Measurements from ENCODE around the gene EPN2. TPM values are rescaled to one million over a fixed set of nuclear protein-coding genes. Genes with fewer than 3 reads are reported as not detected.

Gene EPN2
- polyA plus RNA-seq, 1 of the 3 experiments (the other 2 are of a cell fraction) = 38.9 TPM

- Histone ChIP-seq H2AFZ (ENCODE audit: low read depth) (no peak overlapping the region), H3K27ac (ENCODE audit: low read depth in 2 of 2, low read length in 1 of 2) (no peak overlapping the region), H4K20me1 (ENCODE audit: insufficient read depth) (0 out of 2 replicates have a peak, but pooled peaks cover 8% of the 10 kb centered on the region), H3K4me2 (peak overlapping the region; percentile 55), H3K9me2 (no peaks in the 10 kb centered on the region), H3K4me3 (ENCODE audit: low read depth in 2 of 2, low read length in 1 of 2) (no peak overlapping the region), H3K4me1 (ENCODE audit: control insufficient read depth in 1 of 2, insufficient read depth in 2 of 2, low read depth in 1 of 2, low read length in 1 of 2) (peaks cover 6 to 10% of the 10 kb centered on the region in 2 experiments; a peak in 2 of 4 replicates), H3K36me3 (replicated peaks in 1 of 2; ENCODE audit: control insufficient read depth in 1 of 2, insufficient read depth in 2 of 2, low read length in 1 of 2) (peaks cover 0 to 3% of the 10 kb centered on the region in 2 experiments), H3F3A (replicated peaks; ENCODE audit: insufficient read depth) (no peaks in the 10 kb centered on the region), H3K79me2 (ENCODE audit: insufficient read depth) (peaks cover 23% of the 10 kb centered on the region; the same call in 1 of the 2 replicates), H3K9ac (no peak overlapping the region), H3K9me3 (no peaks in the 10 kb centered on the region), H3K27me3 (ENCODE audit: insufficient read depth) (no peaks in the 10 kb centered on the region)
- POLR2A ChIA-PET = no interaction called here
- CTCF ChIA-PET = interaction anchor here (0.7 to 1.6 kb wide), 2 partner anchors 14 to 47 kb away, joined by 3 to 4 read pairs; no protein-coding TSS in a partner anchor
- DNase-seq = no peak
- WGBS (ENCODE audit: low lambda C conversion rate) = 83% methylated on average over 7 of the region's 7 CpGs
- TF ChIP-seq NRF1 (IDR thresholded peaks at IDR 0.05; ENCODE audit: low read depth, low read length) (no peak), CHD2 (IDR thresholded peaks at IDR 0.05; ENCODE audit: low read length, partially characterized antibody) (no peak), SMC3 (IDR thresholded peaks at IDR 0.05; ENCODE audit: low read depth, low read length) (no peak), FOXM1 (IDR thresholded peaks at IDR 0.05; ENCODE audit: low read depth) (no peak), ELF1 (IDR thresholded peaks at IDR 0.05) (no peak; the same call in 1 of the 2 replicates), GATA2 (CRISPR knock-in tag; IDR thresholded peaks at IDR 0.05) (no peak)
- TF ChIP-seq, protein P1, sequence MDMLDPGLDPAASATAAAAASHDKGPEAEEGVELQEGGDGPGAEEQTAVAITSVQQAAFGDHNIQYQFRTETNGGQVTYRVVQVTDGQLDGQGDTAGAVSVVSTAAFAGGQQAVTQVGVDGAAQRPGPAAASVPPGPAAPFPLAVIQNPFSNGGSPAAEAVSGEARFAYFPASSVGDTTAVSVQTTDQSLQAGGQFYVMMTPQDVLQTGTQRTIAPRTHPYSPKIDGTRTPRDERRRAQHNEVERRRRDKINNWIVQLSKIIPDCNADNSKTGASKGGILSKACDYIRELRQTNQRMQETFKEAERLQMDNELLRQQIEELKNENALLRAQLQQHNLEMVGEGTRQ (IDR thresholded peaks at IDR 0.05; ENCODE audit: borderline replicate concordance, low read depth, low read length) = no peak
- TF ChIP-seq, protein P2, sequence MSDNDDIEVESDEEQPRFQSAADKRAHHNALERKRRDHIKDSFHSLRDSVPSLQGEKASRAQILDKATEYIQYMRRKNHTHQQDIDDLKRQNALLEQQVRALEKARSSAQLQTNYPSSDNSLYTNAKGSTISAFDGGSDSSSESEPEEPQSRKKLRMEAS (IDR thresholded peaks at IDR 0.05; ENCODE audit: low read depth) = no peak
These were observed 67.0 kb downstream of the EPN2 start for GRCh38 chr17:19304209-19304608.

DNA sequence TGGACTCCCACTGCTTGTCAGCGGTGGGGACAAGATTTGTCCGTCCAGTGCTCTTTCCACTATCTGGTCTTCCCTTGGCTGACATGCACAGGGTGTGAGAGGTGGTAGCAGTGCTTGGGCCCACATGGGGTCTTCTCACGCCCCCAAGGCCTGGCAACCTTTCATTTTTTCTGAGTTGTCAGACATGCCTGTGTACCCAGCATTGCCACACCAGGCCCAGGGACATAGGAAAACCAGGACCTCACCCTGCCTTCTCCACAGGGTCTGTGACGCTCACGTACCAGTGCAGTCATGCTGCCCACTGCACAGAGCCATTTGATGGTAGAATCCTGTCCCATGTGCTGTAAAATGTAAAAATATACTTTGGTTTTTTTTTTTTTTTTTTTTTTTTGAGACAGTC lies 67.6 kb downstream of the EPN2 start:
- CTCF ChIA-PET = interaction anchor here (1.6 kb wide), 1 partner anchor 15 kb away, joined by 4 read pairs; no protein-coding TSS in a partner anchor
- DNase-seq = no peak
- Histone ChIP-seq H3K79me2 (ENCODE audit: insufficient read depth) (peaks cover 18% of the 10 kb centered on the region; the same call in 1 of the 2 replicates), H2AFZ (ENCODE audit: low read depth) (no peak overlapping the region), H3F3A (replicated peaks; ENCODE audit: insufficient read depth) (no peaks in the 10 kb centered on the region), H3K27ac (ENCODE audit: low read depth in 2 of 2, low read length in 1 of 2) (no peak overlapping the region), H3K4me2 (no peak overlapping the region), H4K20me1 (ENCODE audit: insufficient read depth) (0 out of 2 replicates have a peak, but pooled peaks cover 7% of the 10 kb centered on the region), H3K9me3 (no peaks in the 10 kb centered on the region), H3K9ac (no peak overlapping the region), H3K4me1 (ENCODE audit: control insufficient read depth in 1 of 2, insufficient read depth in 2 of 2, low read depth in 1 of 2, low read length in 1 of 2) (peaks cover 6 to 13% of the 10 kb centered on the region in 2 experiments; a peak in 2 of 4 replicates), H3K9me2 (no peaks in the 10 kb centered on the region), H3K27me3 (ENCODE audit: insufficient read depth) (no peaks in the 10 kb centered on the region), H3K4me3 (ENCODE audit: low read depth in 2 of 2, low read length in 1 of 2) (no peak overlapping the region), H3K36me3 (replicated peaks in 1 of 2; ENCODE audit: control insufficient read depth in 1 of 2, insufficient read depth in 2 of 2, low read length in 1 of 2) (peaks cover 0 to 5% of the 10 kb centered on the region in 2 experiments)
- 93% methylated on average over 5 of the region's 5 CpGs for WGBS (ENCODE audit: low lambda C conversion rate)
- POLR2A ChIA-PET = no interaction called here
- no peak for TF ChIP-seq EZH2phosphoT487 (IDR thresholded peaks at IDR 0.05; ENCODE audit: borderline replicate concordance, low read depth)
- no peak for TF ChIP-seq RAD21 (IDR thresholded peaks at IDR 0.05; ENCODE audit: low read length)
- no peak for TF ChIP-seq GATA2 (CRISPR knock-in tag; IDR thresholded peaks at IDR 0.05)
- TF ChIP-seq MXI1 (IDR thresholded peaks at IDR 0.05; ENCODE audit: low read depth, low read length) = no peak
- no peak for TF ChIP-seq CTCF (IDR thresholded peaks at IDR 0.05)
- no peak for TF ChIP-seq RFX5 (IDR thresholded peaks at IDR 0.05; ENCODE audit: low read length)
- TF ChIP-seq, protein P3, sequence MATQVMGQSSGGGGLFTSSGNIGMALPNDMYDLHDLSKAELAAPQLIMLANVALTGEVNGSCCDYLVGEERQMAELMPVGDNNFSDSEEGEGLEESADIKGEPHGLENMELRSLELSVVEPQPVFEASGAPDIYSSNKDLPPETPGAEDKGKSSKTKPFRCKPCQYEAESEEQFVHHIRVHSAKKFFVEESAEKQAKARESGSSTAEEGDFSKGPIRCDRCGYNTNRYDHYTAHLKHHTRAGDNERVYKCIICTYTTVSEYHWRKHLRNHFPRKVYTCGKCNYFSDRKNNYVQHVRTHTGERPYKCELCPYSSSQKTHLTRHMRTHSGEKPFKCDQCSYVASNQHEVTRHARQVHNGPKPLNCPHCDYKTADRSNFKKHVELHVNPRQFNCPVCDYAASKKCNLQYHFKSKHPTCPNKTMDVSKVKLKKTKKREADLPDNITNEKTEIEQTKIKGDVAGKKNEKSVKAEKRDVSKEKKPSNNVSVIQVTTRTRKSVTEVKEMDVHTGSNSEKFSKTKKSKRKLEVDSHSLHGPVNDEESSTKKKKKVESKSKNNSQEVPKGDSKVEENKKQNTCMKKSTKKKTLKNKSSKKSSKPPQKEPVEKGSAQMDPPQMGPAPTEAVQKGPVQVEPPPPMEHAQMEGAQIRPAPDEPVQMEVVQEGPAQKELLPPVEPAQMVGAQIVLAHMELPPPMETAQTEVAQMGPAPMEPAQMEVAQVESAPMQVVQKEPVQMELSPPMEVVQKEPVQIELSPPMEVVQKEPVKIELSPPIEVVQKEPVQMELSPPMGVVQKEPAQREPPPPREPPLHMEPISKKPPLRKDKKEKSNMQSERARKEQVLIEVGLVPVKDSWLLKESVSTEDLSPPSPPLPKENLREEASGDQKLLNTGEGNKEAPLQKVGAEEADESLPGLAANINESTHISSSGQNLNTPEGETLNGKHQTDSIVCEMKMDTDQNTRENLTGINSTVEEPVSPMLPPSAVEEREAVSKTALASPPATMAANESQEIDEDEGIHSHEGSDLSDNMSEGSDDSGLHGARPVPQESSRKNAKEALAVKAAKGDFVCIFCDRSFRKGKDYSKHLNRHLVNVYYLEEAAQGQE (IDR thresholded peaks at IDR 0.05; ENCODE audit: low read depth, low read length) = no peak
- TF ChIP-seq TAF1 (IDR thresholded peaks at IDR 0.05; ENCODE audit: borderline replicate concordance, low read depth, low read length) = no peak
- no peak for TF ChIP-seq IRF3 (IDR thresholded peaks at IDR 0.05; ENCODE audit: low read depth, low read length)
- TF ChIP-seq ELF1 (IDR thresholded peaks at IDR 0.05) = no peak
- no peak for TF ChIP-seq RCOR1 (IDR thresholded peaks at IDR 0.05; ENCODE audit: low read length)
- TF ChIP-seq, protein P1 (IDR thresholded peaks at IDR 0.05; ENCODE audit: borderline replicate concordance, low read depth, low read length) = no peak
- TF ChIP-seq TEAD4 (IDR thresholded peaks at IDR 0.05; ENCODE audit: borderline replicate concordance, insufficient read depth) = no peak

Measured in SK-N-SH (cell line).